HG03175 (cell line): ENCODE measurements around the gene SPATS2L.

ENCODE experiments used
- ATAC-seq: cut with Tn5 transposase; IDR thresholded peaks from one replicate; pipeline ENCODE4 v1.9.1; 2021; ENCODE audit warnings: mild to moderate bottlenecking, moderate library complexity; ENCODE audit not compliant: unreplicated experiment

Gene SPATS2L

DNA sequence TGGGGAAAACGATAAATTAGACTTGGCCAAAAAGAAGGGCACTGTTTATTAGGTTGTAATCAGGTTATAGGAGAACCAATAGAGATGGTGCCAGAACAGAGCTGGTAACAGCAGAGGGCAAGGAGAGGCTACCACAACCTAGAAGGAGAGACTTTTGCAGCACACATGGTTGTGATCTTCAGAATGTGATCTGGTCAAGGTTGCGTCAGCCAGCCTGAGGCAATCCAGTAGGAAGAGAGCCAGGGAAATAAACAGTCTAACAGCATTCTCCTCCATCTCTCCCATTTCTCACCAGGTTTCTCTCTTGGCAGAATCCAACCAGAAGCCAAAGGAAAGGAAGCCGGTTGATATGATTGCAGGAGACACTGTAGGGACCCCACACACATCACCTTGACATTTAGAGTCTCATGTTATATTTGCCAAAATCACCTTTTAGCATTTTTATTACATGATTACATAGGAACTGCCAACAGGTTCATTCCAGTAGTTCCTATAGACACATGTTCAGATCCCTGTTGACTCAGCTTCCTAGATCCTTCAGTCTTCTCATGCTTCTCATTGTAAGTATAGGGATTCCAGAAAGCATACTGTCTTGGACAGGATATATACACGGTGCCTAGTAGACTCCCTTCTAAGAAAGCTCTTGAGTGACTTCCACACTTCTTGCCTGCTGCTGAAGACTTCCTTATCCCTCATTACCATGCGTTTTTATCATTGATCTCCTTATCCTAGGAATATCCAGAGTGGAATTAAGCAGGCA, 17.6 kb upstream of the SPATS2L start:
- ATAC-seq, result no peak

DNA sequence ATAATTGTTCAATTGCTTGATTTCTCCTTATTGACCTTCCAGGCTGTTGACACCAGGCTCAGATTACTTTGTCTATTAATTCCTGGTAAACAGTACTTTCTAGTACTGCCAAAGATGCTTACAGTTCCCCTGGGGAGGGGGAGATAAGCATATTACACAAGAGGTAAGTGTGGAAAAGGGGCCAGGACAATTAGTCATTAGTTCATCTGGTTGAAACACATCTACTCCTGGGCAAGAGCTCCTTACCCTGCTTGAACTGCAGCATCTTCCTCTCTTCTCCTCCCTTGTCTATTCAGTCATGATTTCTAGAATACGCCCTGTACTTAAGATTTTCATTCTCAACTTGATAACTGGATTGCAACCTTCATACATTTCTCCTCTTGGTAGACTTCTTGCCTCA, 10.4 kb upstream of the SPATS2L start:
- no peak for ATAC-seq

GRCh38 chr2:200297100-200297499, 9.4 kb upstream of the SPATS2L start:
- ATAC-seq, result no peak

DNA sequence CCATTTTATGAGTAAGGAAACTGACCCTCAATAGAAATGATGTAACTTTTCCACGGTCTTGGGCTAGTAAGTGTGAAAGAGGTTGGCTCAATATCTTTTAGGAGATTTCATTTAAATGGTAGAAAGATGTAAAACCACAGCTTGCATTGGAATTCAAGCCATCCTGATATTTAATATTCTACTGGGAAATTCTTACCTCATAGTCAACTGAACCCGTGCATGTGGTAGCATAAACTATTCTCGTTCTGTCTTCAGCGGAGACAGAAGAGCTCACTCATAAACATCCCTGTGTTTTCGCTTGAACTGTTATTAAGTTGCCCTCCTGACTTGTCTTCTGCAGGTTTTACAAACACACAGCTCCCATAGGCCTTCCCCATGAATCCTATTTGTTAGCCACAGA, 8.5 kb upstream of the SPATS2L start:
- ATAC-seq, result no peak

GRCh38 chr2:200298816-200299215, 7.7 kb upstream of the SPATS2L start:
- ATAC-seq, result no peak

DNA sequence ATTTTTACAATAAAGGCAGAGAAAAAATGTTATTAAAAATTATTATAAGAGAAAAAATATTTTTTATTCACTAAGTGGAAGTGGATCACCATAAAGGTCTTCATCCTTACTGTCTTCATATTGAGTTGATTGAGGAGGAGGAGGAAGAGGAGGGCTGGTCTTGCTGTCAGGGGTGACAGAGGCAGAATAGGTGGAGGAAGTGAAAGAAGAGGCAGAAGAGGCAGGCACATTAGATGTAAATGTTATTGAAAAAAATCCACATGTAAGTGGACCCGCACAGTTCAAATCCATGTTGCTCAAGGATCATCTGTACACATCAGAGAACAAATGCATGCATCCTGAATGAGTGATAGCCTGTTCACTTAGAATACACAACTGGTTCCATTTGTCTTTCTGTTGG, 6.4 kb upstream of the SPATS2L start:
- ATAC-seq, result no peak

DNA sequence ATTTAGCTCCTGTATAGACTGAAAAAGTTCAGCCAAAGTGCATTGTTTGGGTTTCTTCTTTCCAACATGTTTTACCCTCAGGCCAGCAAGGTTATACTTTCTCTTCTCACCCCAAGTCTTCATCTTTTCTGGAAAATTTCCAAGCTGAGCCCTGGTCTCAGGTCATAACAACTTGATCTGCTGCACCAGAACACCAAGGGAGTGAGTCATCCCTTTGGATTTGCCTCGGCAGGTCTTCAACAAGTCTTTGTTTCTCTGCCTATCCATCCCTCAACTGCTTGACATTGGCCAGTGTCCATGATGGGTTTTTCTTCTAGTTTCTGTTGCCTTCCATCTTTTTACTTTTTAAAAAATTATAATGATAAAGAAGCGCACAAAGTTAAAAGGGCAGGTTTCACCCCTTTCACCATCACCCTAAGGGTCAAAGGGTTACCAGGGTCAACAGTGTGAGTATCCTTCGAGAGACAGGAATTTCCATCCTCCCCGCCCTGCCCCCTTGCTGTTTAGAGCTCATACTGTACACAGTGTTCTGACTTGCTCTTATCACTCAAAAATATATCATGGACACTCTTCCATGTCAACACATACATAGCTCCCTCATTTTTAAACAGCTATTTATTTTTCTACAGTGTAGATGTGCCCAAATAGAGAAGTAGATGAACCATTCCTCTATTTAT, 5.7 kb upstream of the SPATS2L start:
- ATAC-seq, result no peak

- ATAC-seq, result no peak
These were observed 4.3 kb upstream of the SPATS2L start for GRCh38 chr2:200301953-200302858.

DNA sequence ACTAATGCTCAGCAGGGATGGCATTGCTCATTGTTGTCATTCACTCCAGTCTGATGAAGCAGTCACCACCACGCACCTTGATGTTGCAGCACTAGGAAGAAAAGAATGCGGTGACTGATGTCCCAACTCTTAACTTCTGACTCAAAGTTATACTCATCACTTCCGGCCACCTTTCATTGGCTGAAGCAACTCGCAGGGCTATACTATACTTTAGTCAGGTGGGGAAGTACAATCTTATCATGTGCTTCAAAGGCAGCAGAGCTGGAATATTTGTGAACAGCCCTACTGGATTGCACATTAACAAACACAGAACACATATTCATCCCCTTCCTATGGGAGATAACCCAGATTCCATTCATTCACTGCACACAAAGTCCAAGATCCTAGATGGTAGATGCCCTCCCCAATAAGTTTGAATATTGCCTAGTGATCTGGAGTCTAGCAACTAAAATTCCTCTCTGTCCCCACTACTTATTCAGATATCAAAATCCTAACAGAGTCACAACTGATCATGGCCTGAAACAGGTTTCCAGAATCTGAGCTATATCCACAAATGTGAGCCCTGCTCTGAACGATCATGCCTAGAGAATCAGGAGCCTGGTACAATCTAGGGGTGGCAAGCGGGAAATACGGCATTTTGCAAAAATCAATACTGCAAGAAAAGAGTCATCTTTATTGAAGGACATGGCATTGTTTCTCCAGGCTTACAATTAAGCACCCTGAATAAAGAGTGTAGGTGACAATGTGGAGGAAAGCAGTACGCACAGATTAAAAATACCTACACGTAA, 3.4 kb upstream of the SPATS2L start:
- no peak for ATAC-seq

DNA sequence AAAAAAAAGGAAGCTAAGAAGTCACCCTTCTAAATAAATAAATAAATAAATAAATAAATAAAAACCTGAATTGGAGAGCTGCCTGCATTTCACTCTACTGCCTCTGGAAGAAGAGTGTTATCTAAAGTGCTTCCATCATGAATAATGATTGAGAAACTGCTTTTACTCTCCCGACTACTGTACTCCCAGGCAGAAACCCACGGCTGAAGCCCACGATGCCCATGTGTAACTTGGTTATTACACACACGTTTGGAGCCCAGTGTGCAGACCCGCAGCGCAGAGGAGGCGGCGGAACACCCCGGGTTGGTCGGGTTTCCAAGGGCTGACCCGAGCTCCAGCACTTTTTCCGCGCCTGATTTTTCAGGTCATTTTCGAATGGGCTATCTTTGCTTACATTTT, 697 bp upstream of the SPATS2L start:
- ATAC-seq, result no peak

DNA sequence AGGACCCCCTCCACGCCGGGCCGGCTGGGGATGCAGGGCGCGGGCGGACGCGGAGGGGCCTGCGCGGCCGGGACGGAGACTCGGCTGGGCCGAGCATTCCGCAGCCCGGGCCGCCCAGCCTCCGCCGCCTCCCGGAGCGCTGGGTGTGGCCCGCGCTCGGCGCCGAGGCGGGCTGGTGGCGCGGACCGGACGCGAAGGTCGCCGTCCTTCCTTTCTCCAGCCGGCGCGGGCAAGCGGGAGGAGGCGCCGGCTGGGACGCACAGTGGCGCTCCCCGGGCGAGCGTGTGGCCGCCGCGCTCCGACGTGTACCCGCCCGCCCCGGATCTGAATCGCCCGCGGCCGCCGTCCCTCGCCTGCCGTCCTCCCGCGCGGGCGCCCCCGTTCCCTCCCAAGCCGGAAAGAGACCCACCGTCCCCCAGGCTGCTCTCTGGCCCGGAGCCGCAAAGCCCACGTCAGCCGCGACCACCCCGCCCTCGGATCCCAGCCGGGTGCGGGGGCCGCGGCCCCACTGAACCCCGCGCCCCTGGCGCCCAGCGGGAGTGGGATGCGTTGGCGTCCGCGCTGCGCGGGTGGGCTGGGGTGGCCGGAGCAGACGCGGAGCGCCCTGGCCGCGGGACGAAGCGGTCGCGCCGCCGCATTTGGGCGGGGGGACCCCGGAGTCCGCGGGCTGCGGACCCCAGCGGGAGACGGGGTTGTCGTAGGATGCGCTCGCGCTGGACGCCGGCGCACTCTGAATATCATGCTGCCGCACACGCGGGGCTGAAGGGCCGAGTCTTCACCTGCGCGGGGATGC, 634 bp downstream of the SPATS2L start:
- peak; percentile 54 for ATAC-seq

- no peak for ATAC-seq
These were observed 1.4 kb downstream of the SPATS2L start for GRCh38 chr2:200307724-200308545.

- ATAC-seq, result no peak
These were observed 2.2 kb downstream of the SPATS2L start for GRCh38 chr2:200308546-200309295.

DNA sequence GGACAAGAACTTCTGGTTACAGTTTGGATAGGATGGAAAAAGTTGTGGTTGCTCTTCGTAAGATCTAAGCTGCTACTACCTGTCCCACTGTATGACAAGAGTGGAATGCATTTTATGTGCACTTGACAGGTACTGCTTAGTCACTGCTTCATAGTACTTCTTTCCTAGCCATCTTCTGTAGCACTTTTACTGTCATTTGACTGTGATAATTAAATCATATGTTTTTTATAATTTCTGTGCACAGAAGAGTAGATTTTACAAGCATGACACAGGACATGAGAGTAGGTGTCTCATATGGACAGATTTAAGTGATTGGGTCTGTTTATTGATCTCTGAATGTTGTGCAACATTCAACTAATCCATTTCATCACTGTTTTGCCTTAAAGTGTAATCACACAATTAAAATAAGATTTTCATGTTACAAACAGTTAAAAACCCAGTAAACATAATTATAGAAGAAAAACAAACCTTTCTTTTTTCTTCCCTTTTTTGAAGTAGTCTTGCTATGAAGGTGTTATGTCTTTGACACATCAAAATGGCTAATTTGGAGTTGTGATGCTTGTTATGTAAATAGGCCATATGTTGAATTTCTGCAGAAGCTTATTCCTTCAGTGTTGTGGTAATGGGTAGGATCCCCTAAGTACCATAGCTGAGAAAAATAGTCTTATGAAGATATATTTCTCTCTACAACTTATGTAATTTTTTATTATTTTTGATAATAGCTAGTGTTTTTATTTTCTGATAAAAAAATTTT, 3.0 kb downstream of the SPATS2L start:
- no peak for ATAC-seq

- ATAC-seq, result no peak
These were observed 4.1 kb downstream of the SPATS2L start for GRCh38 chr2:200310545-200310971.

DNA sequence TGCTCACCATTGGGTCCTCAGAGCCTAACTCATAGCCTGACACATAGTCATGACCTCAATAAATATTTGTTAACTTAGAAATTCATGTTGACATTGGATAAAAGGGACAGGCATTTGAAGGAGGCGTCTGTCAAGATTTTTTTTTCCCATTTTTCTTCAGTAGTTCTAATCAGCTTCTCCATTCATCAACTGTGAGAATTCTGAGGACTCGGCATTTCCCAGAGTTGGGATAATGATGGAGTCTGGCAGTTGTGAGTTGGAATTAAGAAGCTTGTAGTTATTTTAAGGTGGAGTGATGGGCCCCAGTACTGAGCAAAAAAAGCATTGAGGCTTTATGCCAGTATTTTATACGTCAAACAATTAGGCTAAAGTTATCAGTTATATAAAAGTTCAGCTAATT, 4.6 kb downstream of the SPATS2L start:
- no peak for ATAC-seq

- no peak for ATAC-seq
These were observed 8.6 kb downstream of the SPATS2L start for GRCh38 chr2:200314976-200315567.
